ENCODE measurements around the gene TMEM54.

DNA sequence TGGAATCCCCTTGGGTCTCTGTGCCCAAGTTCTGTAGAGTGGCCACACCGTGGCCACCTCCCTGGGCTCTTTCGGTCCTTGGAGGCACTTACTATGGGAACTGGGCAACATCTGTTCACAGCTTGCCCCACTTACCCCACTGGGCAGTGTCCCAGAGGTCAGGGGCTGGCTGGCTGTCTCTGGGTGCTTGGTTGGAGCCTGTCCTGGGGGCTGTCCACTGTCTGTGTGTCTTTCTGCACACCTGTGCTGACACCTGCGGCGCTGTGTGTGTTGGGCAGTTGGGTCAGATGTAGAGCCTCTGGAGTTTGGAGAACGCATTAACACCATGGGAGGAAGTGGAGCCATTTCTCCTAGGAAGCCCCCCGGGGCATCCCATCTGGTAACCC, 1.3 kb upstream of the TMEM54 start:
- TF ChIP-seq, protein P1, sequence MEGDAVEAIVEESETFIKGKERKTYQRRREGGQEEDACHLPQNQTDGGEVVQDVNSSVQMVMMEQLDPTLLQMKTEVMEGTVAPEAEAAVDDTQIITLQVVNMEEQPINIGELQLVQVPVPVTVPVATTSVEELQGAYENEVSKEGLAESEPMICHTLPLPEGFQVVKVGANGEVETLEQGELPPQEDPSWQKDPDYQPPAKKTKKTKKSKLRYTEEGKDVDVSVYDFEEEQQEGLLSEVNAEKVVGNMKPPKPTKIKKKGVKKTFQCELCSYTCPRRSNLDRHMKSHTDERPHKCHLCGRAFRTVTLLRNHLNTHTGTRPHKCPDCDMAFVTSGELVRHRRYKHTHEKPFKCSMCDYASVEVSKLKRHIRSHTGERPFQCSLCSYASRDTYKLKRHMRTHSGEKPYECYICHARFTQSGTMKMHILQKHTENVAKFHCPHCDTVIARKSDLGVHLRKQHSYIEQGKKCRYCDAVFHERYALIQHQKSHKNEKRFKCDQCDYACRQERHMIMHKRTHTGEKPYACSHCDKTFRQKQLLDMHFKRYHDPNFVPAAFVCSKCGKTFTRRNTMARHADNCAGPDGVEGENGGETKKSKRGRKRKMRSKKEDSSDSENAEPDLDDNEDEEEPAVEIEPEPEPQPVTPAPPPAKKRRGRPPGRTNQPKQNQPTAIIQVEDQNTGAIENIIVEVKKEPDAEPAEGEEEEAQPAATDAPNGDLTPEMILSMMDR (IDR thresholded peaks at IDR 0.05; ENCODE audit: insufficient read depth, low read length, poor library complexity, severe bottlenecking) = no peak
- TF ChIP-seq EZH2phosphoT487 (conservative IDR thresholded peaks at IDR 0.05; ENCODE audit: low read length) = no peak
